Measurements from ENCODE around the gene FN3KRP. TPM values are rescaled to one million over a fixed set of nuclear protein-coding genes. Genes with fewer than 3 reads are reported as not detected.

Gene FN3KRP
- total RNA-seq, 1 experiment from 2014 or later, result 19.7 TPM

DNA sequence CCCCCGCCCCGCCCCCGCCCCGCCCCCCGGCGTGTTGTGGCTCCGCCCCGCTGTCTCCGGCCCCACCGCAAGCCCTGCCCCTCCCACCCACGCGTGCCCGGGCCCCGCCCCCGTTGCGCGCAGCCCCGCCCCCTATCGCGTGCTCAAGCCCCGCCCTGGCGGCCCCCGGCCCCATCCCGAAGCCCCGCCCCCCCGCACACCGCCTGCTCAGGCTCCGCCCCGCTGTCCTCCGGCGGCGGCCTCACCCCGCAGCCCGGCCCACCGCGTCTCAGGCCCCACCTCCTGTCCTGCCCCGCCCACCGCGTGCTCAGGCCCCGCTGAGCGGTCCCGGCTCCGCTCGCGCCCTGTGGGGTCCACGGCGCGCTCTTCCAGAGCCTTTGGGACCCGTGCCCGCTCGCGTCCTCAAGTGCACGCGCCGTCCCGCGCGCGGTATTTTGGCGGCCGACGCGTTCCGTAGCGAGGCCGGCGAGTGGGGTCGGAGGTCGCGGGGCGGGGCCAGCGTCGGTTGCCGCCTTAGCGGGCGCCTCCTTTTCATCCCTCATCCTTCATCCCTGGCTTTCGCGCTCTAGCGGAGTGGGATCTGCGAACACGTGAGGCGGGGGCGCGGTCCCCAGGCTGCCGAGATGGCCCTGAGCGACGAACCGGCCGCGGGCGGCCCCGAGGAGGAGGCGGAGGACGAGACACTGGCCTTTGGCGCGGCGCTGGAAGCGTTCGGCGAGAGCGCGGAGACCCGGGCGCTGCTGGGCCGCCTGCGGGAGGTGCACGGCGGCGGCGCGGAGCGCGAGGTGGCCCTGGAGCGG lies 35.3 kb downstream of the FN3KRP start, which contains the start of gene TBCD (continued):
- TF ChIP-seq MXD4 (CRISPR knock-in tag; IDR thresholded peaks at IDR 0.05; ENCODE audit: borderline replicate concordance) (no peak), ZNF671 (CRISPR knock-in tag; IDR thresholded peaks at IDR 0.05) (no peak), RELA (CRISPR knock-in tag; IDR thresholded peaks at IDR 0.05; ENCODE audit: borderline replicate concordance) (0 out of 2 replicates have a peak, but pooled peaks have one; percentile 52)
- TF ChIP-seq, protein P1, sequence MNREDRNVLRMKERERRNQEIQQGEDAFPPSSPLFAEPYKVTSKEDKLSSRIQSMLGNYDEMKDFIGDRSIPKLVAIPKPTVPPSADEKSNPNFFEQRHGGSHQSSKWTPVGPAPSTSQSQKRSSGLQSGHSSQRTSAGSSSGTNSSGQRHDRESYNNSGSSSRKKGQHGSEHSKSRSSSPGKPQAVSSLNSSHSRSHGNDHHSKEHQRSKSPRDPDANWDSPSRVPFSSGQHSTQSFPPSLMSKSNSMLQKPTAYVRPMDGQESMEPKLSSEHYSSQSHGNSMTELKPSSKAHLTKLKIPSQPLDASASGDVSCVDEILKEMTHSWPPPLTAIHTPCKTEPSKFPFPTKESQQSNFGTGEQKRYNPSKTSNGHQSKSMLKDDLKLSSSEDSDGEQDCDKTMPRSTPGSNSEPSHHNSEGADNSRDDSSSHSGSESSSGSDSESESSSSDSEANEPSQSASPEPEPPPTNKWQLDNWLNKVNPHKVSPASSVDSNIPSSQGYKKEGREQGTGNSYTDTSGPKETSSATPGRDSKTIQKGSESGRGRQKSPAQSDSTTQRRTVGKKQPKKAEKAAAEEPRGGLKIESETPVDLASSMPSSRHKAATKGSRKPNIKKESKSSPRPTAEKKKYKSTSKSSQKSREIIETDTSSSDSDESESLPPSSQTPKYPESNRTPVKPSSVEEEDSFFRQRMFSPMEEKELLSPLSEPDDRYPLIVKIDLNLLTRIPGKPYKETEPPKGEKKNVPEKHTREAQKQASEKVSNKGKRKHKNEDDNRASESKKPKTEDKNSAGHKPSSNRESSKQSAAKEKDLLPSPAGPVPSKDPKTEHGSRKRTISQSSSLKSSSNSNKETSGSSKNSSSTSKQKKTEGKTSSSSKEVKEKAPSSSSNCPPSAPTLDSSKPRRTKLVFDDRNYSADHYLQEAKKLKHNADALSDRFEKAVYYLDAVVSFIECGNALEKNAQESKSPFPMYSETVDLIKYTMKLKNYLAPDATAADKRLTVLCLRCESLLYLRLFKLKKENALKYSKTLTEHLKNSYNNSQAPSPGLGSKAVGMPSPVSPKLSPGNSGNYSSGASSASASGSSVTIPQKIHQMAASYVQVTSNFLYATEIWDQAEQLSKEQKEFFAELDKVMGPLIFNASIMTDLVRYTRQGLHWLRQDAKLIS (CRISPR knock-in tag; IDR thresholded peaks at IDR 0.05; ENCODE audit: borderline replicate concordance), result no peak

DNA sequence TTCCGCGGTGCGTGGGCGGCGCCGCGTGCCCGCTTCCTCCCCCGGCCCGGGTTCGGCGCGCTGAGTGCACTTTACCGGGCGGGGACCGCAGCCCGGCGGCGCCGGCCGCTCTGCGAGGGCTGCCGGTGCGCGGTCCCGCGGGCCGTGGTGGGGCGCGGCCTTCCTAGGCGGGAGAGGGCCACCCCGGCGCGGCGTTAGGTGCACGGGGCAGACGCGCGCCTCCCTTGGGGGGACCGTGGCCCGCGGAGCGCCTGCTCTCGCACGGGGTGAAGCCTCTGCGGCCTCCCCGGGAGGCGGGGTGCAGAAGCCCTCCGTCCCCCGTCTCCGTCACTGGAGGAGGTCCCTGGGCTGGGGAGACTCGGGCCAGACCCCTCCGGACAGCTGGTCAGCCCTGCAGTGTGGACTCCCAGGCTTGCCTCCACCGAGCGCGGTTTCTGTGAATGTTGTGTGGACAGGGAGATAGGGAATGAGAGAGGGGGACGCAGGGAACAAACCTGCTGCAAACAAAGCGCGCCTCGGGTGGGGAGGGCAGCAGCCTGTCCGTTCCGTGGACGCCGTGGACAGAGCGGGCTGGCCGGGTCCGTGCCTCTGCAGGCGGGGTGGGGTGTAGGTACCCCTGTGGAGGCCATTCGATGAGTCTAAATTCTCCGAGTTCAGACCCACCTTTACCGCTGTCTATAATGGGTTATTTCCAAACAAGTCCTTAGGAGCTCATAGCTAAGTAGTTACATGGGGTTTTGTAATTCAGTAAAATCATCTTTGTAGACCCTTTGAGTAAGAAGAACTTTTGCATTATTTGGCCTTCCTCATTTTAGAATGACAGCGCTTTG lies 36.1 kb downstream of the FN3KRP start:
- Mint-ChIP-seq H3K27me3 (ENCODE audit: low read depth) (peaks cover 13% of the 10 kb centered on the region), H3K4me3 (peak overlapping the region; percentile 89), H3K36me3 (peaks cover 30% of the 10 kb centered on the region), H3K27ac (peak overlapping the region; percentile 11; the same call in 1 of the 2 replicates), H3K9me3 (peaks cover 5% of the 10 kb centered on the region), H3K4me1 (peaks cover 44% of the 10 kb centered on the region)
- POLR2A ChIA-PET, result no interaction called here
- DNase-seq (ENCODE audit: low spot score) (no peak), ATAC-seq (no peak)
- TF ChIP-seq, protein P2, sequence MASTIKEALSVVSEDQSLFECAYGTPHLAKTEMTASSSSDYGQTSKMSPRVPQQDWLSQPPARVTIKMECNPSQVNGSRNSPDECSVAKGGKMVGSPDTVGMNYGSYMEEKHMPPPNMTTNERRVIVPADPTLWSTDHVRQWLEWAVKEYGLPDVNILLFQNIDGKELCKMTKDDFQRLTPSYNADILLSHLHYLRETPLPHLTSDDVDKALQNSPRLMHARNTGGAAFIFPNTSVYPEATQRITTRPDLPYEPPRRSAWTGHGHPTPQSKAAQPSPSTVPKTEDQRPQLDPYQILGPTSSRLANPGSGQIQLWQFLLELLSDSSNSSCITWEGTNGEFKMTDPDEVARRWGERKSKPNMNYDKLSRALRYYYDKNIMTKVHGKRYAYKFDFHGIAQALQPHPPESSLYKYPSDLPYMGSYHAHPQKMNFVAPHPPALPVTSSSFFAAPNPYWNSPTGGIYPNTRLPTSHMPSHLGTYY (CRISPR knock-in tag; IDR thresholded peaks at IDR 0.05), result no peak
- TF ChIP-seq NFE2L1 (CRISPR knock-in tag; IDR thresholded peaks at IDR 0.05) (no peak), ZBTB21 (CRISPR knock-in tag; IDR thresholded peaks at IDR 0.05; ENCODE audit: borderline replicate concordance) (no peak), ZNF416 (CRISPR knock-in tag; IDR thresholded peaks at IDR 0.05) (no peak), MYBL2 (CRISPR knock-in tag; IDR thresholded peaks at IDR 0.05) (no peak)
- TF ChIP-seq, protein P3, sequence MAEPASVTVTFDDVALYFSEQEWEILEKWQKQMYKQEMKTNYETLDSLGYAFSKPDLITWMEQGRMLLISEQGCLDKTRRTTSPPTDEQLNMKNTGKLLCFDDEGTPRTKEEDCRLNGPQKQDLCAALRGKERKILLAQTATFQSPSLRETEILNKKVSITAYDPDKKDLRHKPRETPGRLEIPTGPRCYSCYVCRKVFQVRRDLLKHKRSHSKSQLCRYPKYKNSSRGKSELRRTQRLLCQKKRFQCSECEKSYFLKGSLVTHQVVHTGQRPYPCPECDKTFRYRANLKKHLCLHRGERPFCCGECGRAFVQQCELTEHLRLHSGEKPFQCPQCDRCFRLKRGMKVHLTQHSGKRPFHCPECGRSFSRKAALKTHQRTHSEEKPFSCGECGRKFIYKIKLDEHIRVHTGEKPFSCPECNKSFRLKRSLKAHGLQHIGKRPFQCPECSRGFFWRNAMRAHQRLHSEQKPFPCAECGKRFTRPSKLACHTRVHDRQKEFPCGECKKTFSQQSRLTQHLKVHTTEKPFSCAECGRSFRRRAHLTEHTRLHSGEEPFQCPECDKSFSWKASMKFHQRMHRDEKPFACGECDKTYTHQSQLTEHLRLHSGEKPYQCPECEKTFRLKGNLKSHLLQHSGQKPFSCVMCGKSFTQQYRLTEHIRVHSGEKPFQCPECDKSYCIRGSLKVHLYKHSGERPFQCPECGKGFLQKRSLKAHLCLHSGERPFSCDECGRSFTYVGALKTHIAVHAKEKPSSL (CRISPR knock-in tag; conservative IDR thresholded peaks at IDR 0.05), result no peak
- TF ChIP-seq, protein P4, sequence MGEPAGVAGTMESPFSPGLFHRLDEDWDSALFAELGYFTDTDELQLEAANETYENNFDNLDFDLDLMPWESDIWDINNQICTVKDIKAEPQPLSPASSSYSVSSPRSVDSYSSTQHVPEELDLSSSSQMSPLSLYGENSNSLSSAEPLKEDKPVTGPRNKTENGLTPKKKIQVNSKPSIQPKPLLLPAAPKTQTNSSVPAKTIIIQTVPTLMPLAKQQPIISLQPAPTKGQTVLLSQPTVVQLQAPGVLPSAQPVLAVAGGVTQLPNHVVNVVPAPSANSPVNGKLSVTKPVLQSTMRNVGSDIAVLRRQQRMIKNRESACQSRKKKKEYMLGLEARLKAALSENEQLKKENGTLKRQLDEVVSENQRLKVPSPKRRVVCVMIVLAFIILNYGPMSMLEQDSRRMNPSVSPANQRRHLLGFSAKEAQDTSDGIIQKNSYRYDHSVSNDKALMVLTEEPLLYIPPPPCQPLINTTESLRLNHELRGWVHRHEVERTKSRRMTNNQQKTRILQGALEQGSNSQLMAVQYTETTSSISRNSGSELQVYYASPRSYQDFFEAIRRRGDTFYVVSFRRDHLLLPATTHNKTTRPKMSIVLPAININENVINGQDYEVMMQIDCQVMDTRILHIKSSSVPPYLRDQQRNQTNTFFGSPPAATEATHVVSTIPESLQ (CRISPR knock-in tag; IDR thresholded peaks at IDR 0.05), result no peak
- TF ChIP-seq, protein P5, sequence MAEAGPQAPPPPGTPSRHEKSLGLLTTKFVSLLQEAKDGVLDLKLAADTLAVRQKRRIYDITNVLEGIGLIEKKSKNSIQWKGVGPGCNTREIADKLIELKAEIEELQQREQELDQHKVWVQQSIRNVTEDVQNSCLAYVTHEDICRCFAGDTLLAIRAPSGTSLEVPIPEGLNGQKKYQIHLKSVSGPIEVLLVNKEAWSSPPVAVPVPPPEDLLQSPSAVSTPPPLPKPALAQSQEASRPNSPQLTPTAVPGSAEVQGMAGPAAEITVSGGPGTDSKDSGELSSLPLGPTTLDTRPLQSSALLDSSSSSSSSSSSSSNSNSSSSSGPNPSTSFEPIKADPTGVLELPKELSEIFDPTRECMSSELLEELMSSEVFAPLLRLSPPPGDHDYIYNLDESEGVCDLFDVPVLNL (CRISPR knock-in tag; IDR thresholded peaks at IDR 0.05; ENCODE audit: borderline replicate concordance, low read depth), result no peak
- CTCF ChIA-PET, result no interaction called here

Measured in WTC11 (cell line).